ENCODE measurements around the gene IGSF21.

The IGSF21 gene

DNA sequence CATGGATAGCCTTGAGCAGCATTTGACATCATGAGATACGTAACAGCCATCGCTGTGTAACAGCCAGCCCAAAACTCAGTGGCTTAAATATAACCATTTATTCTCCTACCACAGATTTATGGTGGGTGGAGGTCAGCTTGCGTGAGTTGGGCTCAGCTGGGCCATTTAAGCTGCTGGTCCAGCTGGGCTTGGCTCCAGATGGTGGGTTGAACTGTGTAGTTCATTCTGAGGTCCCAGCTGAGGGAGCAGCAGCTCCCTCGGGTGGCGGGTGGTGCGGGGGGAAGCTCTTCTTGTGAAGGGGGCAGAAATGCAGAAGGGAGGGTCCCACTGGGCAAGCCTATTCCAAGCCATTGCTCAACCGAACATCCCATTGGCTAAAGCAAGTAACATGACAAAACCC lies 75.9 kb downstream of the IGSF21 start:
- no peak overlapping the region for H3K27ac ChIP-seq
- TF ChIP-seq, protein P1, sequence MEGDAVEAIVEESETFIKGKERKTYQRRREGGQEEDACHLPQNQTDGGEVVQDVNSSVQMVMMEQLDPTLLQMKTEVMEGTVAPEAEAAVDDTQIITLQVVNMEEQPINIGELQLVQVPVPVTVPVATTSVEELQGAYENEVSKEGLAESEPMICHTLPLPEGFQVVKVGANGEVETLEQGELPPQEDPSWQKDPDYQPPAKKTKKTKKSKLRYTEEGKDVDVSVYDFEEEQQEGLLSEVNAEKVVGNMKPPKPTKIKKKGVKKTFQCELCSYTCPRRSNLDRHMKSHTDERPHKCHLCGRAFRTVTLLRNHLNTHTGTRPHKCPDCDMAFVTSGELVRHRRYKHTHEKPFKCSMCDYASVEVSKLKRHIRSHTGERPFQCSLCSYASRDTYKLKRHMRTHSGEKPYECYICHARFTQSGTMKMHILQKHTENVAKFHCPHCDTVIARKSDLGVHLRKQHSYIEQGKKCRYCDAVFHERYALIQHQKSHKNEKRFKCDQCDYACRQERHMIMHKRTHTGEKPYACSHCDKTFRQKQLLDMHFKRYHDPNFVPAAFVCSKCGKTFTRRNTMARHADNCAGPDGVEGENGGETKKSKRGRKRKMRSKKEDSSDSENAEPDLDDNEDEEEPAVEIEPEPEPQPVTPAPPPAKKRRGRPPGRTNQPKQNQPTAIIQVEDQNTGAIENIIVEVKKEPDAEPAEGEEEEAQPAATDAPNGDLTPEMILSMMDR (conservative IDR thresholded peaks at IDR 0.05; ENCODE audit: low read depth): no peak
- ChIA-PET POLR2A (ENCODE audit: low non-redundant PET) (no interaction called here), CTCF (no interaction called here)
- DNase-seq (ENCODE audit: low spot score): no peak

DNA sequence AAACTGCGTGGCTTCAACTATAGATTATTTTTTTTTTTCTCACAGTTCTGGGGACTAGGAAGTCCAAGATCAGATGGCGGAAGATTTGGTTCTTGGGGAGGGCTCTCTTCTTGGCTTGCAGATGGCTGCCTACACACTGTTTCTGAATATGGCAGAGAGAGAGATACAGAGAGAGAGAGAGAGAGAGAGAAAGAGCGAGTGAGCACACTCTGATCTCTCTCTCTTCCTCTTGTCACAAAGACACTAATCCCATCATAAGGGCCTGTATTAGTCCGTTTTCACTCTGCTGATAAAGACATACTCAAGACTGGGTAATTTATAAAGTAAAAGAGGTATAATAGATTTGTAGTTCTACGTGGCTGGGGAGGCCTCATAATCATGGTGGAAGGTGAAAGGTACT lies 79.5 kb downstream of the IGSF21 start:
- H3K27ac ChIP-seq: no peak overlapping the region
- CTCF ChIA-PET: no interaction called here
- TF ChIP-seq, protein P1 (conservative IDR thresholded peaks at IDR 0.05; ENCODE audit: low read depth): no peak
- no peak for DNase-seq (ENCODE audit: low spot score)
- POLR2A ChIA-PET (ENCODE audit: low non-redundant PET): no interaction called here

DNA sequence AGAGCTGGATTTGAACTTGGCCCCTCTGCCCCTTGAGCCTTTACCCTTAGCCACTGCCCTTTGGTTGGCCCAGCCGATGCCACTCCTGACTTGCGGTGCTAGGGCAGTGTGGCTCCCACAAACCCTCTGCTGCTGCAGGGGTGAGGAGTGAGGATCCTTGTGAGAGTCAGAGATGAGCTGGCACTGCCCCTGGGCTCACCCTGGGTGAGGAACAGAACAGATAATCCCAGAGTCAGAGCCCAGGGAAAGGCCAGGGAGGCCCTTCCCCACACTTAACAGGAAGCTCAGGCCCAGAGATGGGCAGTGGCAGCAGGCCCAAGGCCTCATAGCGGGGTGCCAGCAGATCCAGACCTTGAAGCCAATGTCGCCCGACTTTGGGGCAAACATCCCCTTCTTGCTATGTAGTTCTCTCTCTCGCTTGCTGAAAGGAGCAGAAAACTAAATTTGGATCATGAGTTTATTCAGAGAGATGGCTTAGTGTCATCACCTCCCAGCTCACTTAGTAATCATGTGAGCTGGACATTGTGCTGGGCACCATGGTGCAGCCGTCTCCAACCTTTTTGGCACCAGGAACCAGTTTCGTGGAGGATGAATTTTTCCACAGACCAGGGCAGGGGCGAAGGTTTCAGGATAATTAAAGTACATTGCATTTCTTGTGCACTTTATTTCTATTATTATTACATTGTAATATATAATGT lies 81.4 kb downstream of the IGSF21 start:
- no peak overlapping the region for H3K27ac ChIP-seq
- DNase-seq (ENCODE audit: low spot score): no peak
- POLR2A ChIA-PET (ENCODE audit: low non-redundant PET): no interaction called here
- TF ChIP-seq, protein P1 (conservative IDR thresholded peaks at IDR 0.05; ENCODE audit: low read depth): no peak
- CTCF ChIA-PET: interaction anchor here (0.6 kb wide), 1 partner anchor 18 kb away, joined by 5 read pairs; no protein-coding TSS in a partner anchor

DNA sequence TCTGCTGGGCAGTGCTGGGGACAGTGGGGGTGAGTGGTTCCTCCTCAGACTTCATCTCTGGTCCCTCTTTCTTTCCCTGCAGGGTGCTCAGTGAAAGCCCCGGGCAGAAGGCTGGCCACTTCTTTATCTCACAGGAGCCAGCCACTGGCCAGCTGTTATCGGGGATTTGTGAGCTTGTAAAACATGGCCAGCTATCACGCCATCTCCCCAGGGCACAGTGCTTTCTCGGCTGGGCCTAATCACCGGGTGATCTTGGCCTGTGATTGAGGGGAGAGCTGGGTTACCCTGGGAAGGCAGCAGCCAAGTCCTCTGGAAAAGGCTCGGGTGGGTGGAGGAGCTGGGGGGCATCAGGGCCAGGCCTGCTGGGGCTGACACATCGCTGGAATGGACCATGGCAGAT lies 83.0 kb downstream of the IGSF21 start:
- CTCF ChIA-PET: no interaction called here
- TF ChIP-seq, protein P1 (conservative IDR thresholded peaks at IDR 0.05; ENCODE audit: low read depth): no peak
- no peak overlapping the region for H3K27ac ChIP-seq
- no peak for DNase-seq (ENCODE audit: low spot score)
- POLR2A ChIA-PET (ENCODE audit: low non-redundant PET): no interaction called here

DNA sequence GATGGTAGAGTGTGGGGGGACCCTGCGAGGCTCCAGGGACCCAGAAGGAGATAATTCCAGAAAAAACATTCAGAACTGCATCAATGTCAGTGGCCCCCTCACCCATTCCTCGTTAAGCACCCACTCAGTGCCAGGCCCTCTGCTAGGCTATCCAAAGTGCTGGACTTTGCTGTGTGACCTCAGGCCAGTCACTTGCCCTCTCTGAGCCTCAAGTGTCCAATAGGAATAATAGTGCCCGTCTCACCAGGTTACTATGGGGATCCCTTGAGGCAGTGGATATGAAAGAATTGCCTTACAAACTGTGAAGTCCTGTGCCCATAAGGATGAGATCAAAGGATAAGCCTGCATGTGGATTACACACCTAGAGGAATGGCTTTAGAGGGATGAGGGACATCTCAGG lies 83.4 kb downstream of the IGSF21 start:
- ChIA-PET POLR2A (ENCODE audit: low non-redundant PET) (no interaction called here), CTCF (no interaction called here)
- TF ChIP-seq, protein P1 (conservative IDR thresholded peaks at IDR 0.05; ENCODE audit: low read depth): no peak
- no peak overlapping the region for H3K27ac ChIP-seq
- no peak for DNase-seq (ENCODE audit: low spot score)

DNA sequence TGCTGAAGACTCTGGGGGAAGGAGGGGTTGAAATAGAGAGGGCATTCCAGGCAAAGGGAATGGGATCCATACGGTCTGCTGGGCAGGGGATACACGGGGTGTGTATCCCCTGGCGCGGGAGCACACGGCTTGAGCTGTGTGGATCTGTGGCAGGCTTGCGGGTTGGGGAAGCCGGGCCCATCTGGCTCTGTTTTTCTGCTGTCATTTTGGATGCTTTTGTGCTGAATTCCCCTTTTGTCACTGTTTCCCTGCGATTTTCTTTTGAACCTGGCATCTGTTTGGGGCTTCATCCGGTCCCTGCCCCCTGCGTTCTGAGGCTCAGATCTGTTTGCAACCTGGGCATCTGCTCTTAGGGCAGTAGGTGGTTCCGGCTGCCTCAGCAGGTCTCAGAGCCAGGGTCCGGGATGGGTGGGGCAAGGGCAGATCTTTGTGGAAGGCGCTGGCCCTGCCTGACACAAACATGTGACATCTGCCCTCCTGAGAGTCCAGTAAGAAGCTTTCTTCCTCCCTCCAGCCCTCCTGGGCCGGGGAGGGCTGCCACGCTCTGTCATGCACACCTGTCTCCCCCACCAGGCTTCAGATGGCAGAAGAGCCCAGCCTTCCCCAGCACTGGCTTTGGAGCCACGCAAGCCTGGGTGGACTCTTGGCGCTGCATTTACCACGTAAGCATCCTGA lies 84.0 kb downstream of the IGSF21 start:
- POLR2A ChIA-PET (ENCODE audit: low non-redundant PET): no interaction called here
- DNase-seq (ENCODE audit: low spot score): no peak
- H3K27ac ChIP-seq: no peak overlapping the region
- TF ChIP-seq, protein P1 (conservative IDR thresholded peaks at IDR 0.05; ENCODE audit: low read depth): no peak
- CTCF ChIA-PET: no interaction called here
